Smooth muscle cell (in vitro differentiated cells): ENCODE measurements around the gene BPI. TPM values are rescaled to one million over a fixed set of nuclear protein-coding genes. Genes with fewer than 3 reads are reported as not detected.
A peak's percentile ranks its signal among the peaks of the same experiment; 100 is the strongest.

ENCODE experiments used
- DNase-seq: peaks from one replicate; lab custom pipeline; 2025; ENCODE audit not compliant: unreplicated experiment; lab: John Stamatoyannopoulos, UW
- H2AFZ ChIP-seq: fragments of 200-600 bp; sonication (generic); 2 replicates; pipeline ENCODE4 v1.6.0; 2016; ENCODE audit warnings: antibody characterized with exemption, low read depth, mild to moderate bottlenecking
- H3F3A ChIP-seq: fragments of 200-600 bp; sonication (generic); 2 replicates; pipeline ENCODE4 v1.6.0; 2017; ENCODE audit warnings: antibody characterized with exemption, low read depth
- H3K27ac ChIP-seq: fragments of 200-600 bp; sonication (generic); 2 replicates; pipeline ENCODE4 v1.5.1; 2016; ENCODE audit warnings: low read depth, mild to moderate bottlenecking
- H3K27me3 ChIP-seq: fragments of 200-600 bp; sonication (generic); 2 replicates; pipeline ENCODE4 v1.6.1; 2016; ENCODE audit warnings: low read depth, mild to moderate bottlenecking
- H3K36me3 ChIP-seq: fragments of 200-600 bp; sonication (generic); 2 replicates; pipeline ENCODE4 v1.5.1; 2016; ENCODE audit warnings: low read depth
- H3K4me1 ChIP-seq: fragments of 200-600 bp; sonication (generic); 2 replicates; pipeline ENCODE4 v1.5.1; 2016; ENCODE audit warnings: low read depth
- H3K4me2 ChIP-seq: fragments of 200-600 bp; sonication (generic); 2 replicates; pipeline ENCODE4 v1.6.0; 2016; ENCODE audit warnings: mild to moderate bottlenecking
- H3K4me3 ChIP-seq: fragments of 200-600 bp; sonication (generic); 2 replicates; pipeline ENCODE4 v1.5.1; 2016; ENCODE audit warnings: mild to moderate bottlenecking
- H3K79me2 ChIP-seq: fragments of 200-600 bp; sonication (generic); 2 replicates; pipeline ENCODE4 v1.6.0; 2016; ENCODE audit warnings: low read depth, mild to moderate bottlenecking
- H3K9ac ChIP-seq: fragments of 200-600 bp; sonication (generic); 2 replicates; pipeline ENCODE4 v1.6.0; 2016; ENCODE audit warnings: low read depth
- H3K9me3 ChIP-seq: fragments of 200-600 bp; sonication (generic); replicated peaks from 2 replicates; pipeline ENCODE4 v1.5.1; 2016; ENCODE audit warnings: low read depth
- H4K20me1 ChIP-seq: fragments of 200-600 bp; sonication (generic); 2 replicates; pipeline ENCODE4 v1.6.0; 2016; ENCODE audit warnings: low read depth
- WGBS: methylation state at CpG from one replicate; pipeline ENCODE4 v1.1.7; 2016; ENCODE audit warnings: low lambda C conversion rate; 5-methylcytosine and 5-hydroxymethylcytosine counted together
- polyA plus RNA-seq: library from polyadenylated mRNA; unstranded; fragments of >200 nt; fragmentation: Nextera tagmentation; extraction: Ambion mirVana; gene quantifications from 2 replicates; pipeline ENCODE4 v1.2.1, GENCODE V29; 2016
- total RNA-seq: library from RNA; depleted of rRNA; stranded (reverse); fragments of >200 nt; gene quantifications from 2 replicates; pipeline ENCODE4 v1.2.3, GENCODE V29; 2014
- TF ChIP-seq, protein P1 (sequence below): fragments of 200-600 bp; sonication (generic); IDR thresholded peaks from 2 replicates; pipeline ENCODE4 v1.5.1; 2017; ENCODE audit warnings: borderline replicate concordance, mild to moderate bottlenecking, antibody characterized with exemption; ENCODE audit not compliant: insufficient read depth, poor library complexity, severe bottlenecking

Gene BPI
- total and polyA plus RNA-seq, 2 experiments from 2014 or later: not detected

DNA sequence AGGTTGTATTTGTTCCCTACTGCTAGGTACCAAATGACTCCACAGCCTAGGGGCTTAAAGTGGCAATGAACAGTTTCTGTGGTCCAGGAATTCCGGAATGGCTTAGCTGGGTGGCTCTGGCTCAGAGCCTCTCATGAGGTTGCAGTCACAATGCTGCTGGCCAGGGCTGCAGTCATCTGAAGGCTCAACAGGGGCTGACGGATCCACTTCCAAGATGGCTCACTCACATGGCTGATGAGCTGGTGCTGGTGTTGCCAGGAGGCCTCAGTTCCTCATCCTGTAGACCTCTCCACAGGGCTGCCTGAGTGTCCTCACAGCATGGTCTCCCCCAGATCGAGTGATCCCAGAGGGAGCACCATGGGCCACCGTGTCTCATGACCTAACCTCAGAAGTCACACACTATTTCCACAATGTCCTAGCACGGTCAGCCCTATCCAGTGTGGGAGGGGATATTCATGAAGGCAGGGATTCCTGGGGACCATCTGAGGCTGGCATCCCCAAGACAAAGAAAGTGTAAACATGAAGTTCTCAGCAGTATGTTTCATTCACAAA is 19.0 kb upstream of the BPI start:
- Histone ChIP-seq H4K20me1 (no peaks in the 10 kb centered on the region), H3K27me3 (no peaks in the 10 kb centered on the region), H3K4me2 (no peak overlapping the region), H2AFZ (no peak overlapping the region), H3K9ac (no peak overlapping the region), H3F3A (no peaks in the 10 kb centered on the region), H3K4me3 (no peak overlapping the region), H3K79me2 (no peaks in the 10 kb centered on the region), H3K27ac (no peak overlapping the region), H3K9me3 (no peaks in the 10 kb centered on the region), H3K4me1 (no peaks in the 10 kb centered on the region), H3K36me3 (no peaks in the 10 kb centered on the region)
- TF ChIP-seq, protein P1, sequence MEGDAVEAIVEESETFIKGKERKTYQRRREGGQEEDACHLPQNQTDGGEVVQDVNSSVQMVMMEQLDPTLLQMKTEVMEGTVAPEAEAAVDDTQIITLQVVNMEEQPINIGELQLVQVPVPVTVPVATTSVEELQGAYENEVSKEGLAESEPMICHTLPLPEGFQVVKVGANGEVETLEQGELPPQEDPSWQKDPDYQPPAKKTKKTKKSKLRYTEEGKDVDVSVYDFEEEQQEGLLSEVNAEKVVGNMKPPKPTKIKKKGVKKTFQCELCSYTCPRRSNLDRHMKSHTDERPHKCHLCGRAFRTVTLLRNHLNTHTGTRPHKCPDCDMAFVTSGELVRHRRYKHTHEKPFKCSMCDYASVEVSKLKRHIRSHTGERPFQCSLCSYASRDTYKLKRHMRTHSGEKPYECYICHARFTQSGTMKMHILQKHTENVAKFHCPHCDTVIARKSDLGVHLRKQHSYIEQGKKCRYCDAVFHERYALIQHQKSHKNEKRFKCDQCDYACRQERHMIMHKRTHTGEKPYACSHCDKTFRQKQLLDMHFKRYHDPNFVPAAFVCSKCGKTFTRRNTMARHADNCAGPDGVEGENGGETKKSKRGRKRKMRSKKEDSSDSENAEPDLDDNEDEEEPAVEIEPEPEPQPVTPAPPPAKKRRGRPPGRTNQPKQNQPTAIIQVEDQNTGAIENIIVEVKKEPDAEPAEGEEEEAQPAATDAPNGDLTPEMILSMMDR: no peak
- DNase-seq: no peak
- 88% methylated on average over 5 of the region's 5 CpGs for WGBS

DNA sequence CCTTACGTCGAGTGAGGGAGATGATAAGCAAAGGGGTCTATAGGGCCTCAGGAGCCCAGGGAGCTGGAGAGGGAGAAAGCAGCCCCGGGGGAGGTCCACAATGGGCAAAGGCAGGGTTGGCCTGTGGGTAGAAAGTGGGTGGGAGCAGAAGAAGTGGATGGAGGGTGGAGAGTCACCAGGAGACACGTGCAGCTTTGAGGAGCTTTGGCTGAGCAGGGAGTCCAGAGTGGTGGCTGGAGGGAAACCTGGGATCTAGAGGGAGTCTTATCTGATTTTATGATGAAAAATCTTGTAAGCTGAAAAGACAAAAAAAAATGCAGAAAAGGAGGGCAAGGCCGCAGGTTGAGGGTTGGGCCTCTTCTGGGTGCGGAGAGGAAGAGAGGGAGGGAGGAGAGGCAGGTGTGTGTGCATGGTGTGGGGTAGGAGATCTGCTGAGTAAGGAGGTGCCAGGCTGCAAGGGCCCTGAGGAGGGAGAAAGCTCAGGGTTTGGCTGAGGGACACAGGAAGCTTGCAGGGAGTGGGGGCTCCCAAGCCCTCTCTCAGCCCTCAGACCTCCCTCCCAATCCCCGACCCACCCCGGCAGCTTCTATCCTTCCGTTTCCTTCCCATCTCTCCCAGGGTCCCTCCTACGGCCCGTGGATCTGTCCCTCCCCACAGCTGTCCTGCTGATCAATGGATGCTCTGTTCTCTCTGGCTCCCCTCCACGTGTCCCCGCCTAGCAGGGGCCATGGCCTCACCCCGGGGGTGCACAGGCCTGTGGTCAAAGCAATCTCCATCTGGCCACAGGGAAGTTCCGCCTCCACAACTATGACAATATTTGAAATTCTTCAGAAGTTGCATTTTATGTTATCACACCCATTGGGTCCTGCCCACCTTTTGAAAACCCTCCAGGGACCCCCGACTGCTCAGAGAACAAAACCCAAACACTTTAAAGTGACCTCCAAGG is 17.1 kb upstream of the BPI start:
- no peaks in the 10 kb centered on the region for H3K4me1 ChIP-seq
- DNase-seq: no peak
- H3K4me3 ChIP-seq: no peak overlapping the region
- H3K4me2 ChIP-seq: no peak overlapping the region
- no peak overlapping the region for H3K9ac ChIP-seq
- H3F3A ChIP-seq: no peaks in the 10 kb centered on the region
- no peak overlapping the region for H3K27ac ChIP-seq
- TF ChIP-seq, protein P1: no peak
- 67% methylated on average over 16 of the region's 16 CpGs for WGBS
- no peaks in the 10 kb centered on the region for H3K36me3 ChIP-seq
- H4K20me1 ChIP-seq: no peaks in the 10 kb centered on the region
- H3K27me3 ChIP-seq: no peaks in the 10 kb centered on the region
- H3K79me2 ChIP-seq: no peaks in the 10 kb centered on the region
- H3K9me3 ChIP-seq: no peaks in the 10 kb centered on the region
- H2AFZ ChIP-seq: no peak overlapping the region

DNA sequence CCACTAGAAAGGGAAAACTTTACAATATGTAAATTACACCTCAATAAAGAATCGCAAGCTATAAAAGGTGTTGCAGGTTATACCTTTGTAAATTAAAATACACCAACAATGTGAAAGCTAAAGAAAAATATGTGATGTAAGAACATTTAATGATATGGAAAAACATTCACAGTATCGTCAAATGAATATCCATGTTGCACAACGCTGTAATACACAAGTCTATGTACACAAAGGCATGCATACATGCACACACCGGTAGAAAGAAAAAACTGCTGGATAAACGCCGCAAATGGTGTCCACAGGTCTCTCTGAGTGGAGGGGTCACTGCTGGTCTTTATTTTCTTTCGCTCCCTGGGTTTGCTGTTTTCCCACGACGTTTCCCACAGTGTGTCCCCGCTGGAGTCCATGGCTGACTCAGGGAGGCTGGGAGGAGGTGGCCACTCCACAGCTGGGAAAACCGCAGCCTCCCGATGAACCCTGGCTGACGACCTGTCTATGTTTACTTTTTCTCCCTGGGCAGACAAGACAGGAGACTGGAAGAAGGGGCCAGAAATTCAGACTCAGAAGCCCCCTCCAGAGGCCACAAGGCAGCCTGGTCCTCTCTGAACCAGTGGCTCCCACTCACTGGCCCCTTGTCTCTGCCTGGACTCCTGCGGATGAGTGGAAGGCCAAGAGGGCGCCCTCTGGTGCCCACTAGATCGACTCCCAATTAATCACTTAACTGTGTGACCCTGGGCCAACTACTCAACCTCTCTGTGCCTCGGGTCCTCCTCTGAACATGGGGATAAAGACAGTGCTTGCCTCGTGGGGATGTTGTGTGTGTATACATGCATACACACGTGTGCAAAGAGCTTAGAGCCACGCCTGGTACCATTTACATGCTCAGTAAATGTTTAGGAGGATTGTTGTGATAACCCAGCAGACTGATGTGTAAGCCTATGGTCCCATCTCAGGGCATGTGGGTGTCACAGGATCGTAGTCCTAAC is 12.8 kb upstream of the BPI start:
- no peak overlapping the region for H3K4me2 ChIP-seq
- no peaks in the 10 kb centered on the region for H4K20me1 ChIP-seq
- no peak overlapping the region for H3K27ac ChIP-seq
- H3K4me3 ChIP-seq: no peak overlapping the region
- no peaks in the 10 kb centered on the region for H3K9me3 ChIP-seq
- TF ChIP-seq, protein P1: peak; percentile 46
- no peak for DNase-seq
- WGBS: 49% methylated on average over 21 of the region's 21 CpGs
- H3K27me3 ChIP-seq: no peaks in the 10 kb centered on the region
- no peaks in the 10 kb centered on the region for H3K36me3 ChIP-seq
- H3F3A ChIP-seq: no peaks in the 10 kb centered on the region
- H3K79me2 ChIP-seq: no peaks in the 10 kb centered on the region
- H3K4me1 ChIP-seq: no peaks in the 10 kb centered on the region
- no peak overlapping the region for H3K9ac ChIP-seq
- no peak overlapping the region for H2AFZ ChIP-seq
